Mesothelial cell of epicardium (in vitro differentiated cells): ENCODE measurements around the gene LRRC59. TPM values are rescaled to one million over a fixed set of nuclear protein-coding genes. Genes with fewer than 3 reads are reported as not detected.

ENCODE experiments used
- DNase-seq, 2 experiments: peaks; one replicate each; pipeline ENCODE4 v3.0.0; 2021; ENCODE audit warnings: low spot score in 2 of 2; ENCODE audit not compliant: unreplicated experiment in 2 of 2
- H3K27ac Mint-ChIP-seq: 2 replicates; pipeline ENCODE4 v1.8.0; 2021; ENCODE audit warnings: mixed read lengths
- H3K27me3 Mint-ChIP-seq: 2 replicates; pipeline ENCODE4 v1.8.0; 2021; ENCODE audit warnings: low read depth, mixed read lengths
- H3K36me3 Mint-ChIP-seq: 2 replicates; pipeline ENCODE4 v1.8.0; 2021; ENCODE audit warnings: mixed read lengths
- H3K4me1 Mint-ChIP-seq: 2 replicates; pipeline ENCODE4 v1.8.0; 2021; ENCODE audit warnings: mixed read lengths
- H3K4me3 Mint-ChIP-seq: 2 replicates; pipeline ENCODE4 v1.8.0; 2021; ENCODE audit warnings: mild to moderate bottlenecking, moderate library complexity, mixed read lengths
- H3K9me3 Mint-ChIP-seq: 2 replicates; pipeline ENCODE4 v1.8.0; 2021; ENCODE audit warnings: mixed read lengths
- total RNA-seq: library from RNA; stranded (reverse); gene quantifications from 3 replicates; pipeline ENCODE4 v1.2.1, GENCODE V29; 2021
- TF ChIP-seq, protein P1 (sequence below): fragments of 200-600 bp; sonication (generic); IDR thresholded peaks from one replicate; pipeline ENCODE4 v1.5.0; 2021; ENCODE audit warnings: antibody characterized with exemption; ENCODE audit not compliant: unreplicated experiment

The LRRC59 gene
- total RNA-seq, 1 donor from 2014 or later, result 60.7 TPM

- peaks cover 2% of the 10 kb centered on the region for H3K36me3 Mint-ChIP-seq
- no peak for DNase-seq
- no peak overlapping the region for H3K27ac Mint-ChIP-seq
- no peak overlapping the region for H3K4me3 Mint-ChIP-seq
- H3K9me3 Mint-ChIP-seq, result no peaks in the 10 kb centered on the region
- TF ChIP-seq, protein P1, sequence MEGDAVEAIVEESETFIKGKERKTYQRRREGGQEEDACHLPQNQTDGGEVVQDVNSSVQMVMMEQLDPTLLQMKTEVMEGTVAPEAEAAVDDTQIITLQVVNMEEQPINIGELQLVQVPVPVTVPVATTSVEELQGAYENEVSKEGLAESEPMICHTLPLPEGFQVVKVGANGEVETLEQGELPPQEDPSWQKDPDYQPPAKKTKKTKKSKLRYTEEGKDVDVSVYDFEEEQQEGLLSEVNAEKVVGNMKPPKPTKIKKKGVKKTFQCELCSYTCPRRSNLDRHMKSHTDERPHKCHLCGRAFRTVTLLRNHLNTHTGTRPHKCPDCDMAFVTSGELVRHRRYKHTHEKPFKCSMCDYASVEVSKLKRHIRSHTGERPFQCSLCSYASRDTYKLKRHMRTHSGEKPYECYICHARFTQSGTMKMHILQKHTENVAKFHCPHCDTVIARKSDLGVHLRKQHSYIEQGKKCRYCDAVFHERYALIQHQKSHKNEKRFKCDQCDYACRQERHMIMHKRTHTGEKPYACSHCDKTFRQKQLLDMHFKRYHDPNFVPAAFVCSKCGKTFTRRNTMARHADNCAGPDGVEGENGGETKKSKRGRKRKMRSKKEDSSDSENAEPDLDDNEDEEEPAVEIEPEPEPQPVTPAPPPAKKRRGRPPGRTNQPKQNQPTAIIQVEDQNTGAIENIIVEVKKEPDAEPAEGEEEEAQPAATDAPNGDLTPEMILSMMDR, result no peak
- H3K4me1 Mint-ChIP-seq, result peaks cover 11% of the 10 kb centered on the region
- H3K27me3 Mint-ChIP-seq, result no peaks in the 10 kb centered on the region
Observed at GRCh38 chr17:50359005-50359699, 38.2 kb downstream of the LRRC59 start.

GRCh38 chr17:50358177-50358576 is 39.1 kb downstream of the LRRC59 start:
- H3K27me3 Mint-ChIP-seq, result no peaks in the 10 kb centered on the region
- DNase-seq, result no peak
- no peak overlapping the region for H3K27ac Mint-ChIP-seq
- peaks cover 5% of the 10 kb centered on the region for H3K4me1 Mint-ChIP-seq
- TF ChIP-seq, protein P1, result no peak
- peaks cover 4% of the 10 kb centered on the region for H3K36me3 Mint-ChIP-seq
- H3K4me3 Mint-ChIP-seq, result no peak overlapping the region
- H3K9me3 Mint-ChIP-seq, result no peaks in the 10 kb centered on the region

- peaks cover under 1% of the 10 kb centered on the region for H3K4me1 Mint-ChIP-seq
- H3K36me3 Mint-ChIP-seq, result peaks cover 7% of the 10 kb centered on the region
- no peaks in the 10 kb centered on the region for H3K27me3 Mint-ChIP-seq
- no peak overlapping the region for H3K27ac Mint-ChIP-seq
- no peak overlapping the region for H3K4me3 Mint-ChIP-seq
- no peaks in the 10 kb centered on the region for H3K9me3 Mint-ChIP-seq
- TF ChIP-seq, protein P1, result no peak
- DNase-seq, result no peak
Observed at GRCh38 chr17:50356892-50357510, 40.3 kb downstream of the LRRC59 start.

DNA sequence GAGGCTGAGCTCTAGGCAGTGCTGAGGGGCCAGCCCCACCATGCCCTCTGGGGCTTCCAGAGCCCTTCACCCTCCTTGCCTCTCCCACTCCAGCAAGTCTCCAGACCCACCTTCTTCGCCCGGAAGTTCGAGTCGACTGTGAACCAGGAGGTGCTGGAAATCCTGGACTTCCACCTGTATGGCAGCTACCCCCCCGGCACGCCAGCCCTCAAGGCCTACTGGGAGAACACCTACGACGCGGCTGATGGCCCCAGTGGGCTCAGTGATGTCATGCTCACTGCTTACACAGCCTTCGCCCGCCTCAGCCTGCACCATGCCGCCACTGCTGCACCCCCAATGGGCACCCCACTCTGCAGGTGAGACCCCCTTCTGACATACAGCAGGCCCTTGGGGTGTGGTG is 40.9 kb downstream of the LRRC59 start:
- TF ChIP-seq, protein P1, result no peak
- peaks cover 12% of the 10 kb centered on the region for H3K36me3 Mint-ChIP-seq
- no peak for DNase-seq
- no peak overlapping the region for H3K4me3 Mint-ChIP-seq
- H3K4me1 Mint-ChIP-seq, result no peaks in the 10 kb centered on the region
- no peak overlapping the region for H3K27ac Mint-ChIP-seq
- no peaks in the 10 kb centered on the region for H3K27me3 Mint-ChIP-seq
- H3K9me3 Mint-ChIP-seq, result no peaks in the 10 kb centered on the region

GRCh38 chr17:50355701-50356341 is 41.5 kb downstream of the LRRC59 start:
- peaks cover 12% of the 10 kb centered on the region for H3K36me3 Mint-ChIP-seq
- H3K27me3 Mint-ChIP-seq, result no peaks in the 10 kb centered on the region
- no peaks in the 10 kb centered on the region for H3K4me1 Mint-ChIP-seq
- no peak overlapping the region for H3K27ac Mint-ChIP-seq
- DNase-seq, result no peak
- TF ChIP-seq, protein P1, result no peak
- no peak overlapping the region for H3K4me3 Mint-ChIP-seq
- H3K9me3 Mint-ChIP-seq, result no peaks in the 10 kb centered on the region
